Osteoblast (primary cell): ENCODE measurements around the gene ASB14. TPM values are rescaled to one million over a fixed set of nuclear protein-coding genes. Genes with fewer than 3 reads are reported as not detected.
"Not testable (repeated sequence)": the region's sequence is repeated elsewhere in the genome, so short reads cannot be mapped to it uniquely, and the experiment has no call there.

Source experiments
- DNase-seq: peaks from one replicate; pipeline ENCODE4 v3.0.0; 2011; ENCODE audit warnings: low spot score, mixed read lengths; ENCODE audit not compliant: insufficient read length; ENCODE audit errors: missing footprints
- H2AFZ ChIP-seq: 2 replicates; pipeline ENCODE4 v1.6.0; 2011; ENCODE audit warnings: mild to moderate bottlenecking, low read length
- H3K27ac ChIP-seq: 2 replicates; pipeline ENCODE4 v1.5.1; 2011; ENCODE audit warnings: mild to moderate bottlenecking, low read depth, low read length, moderate library complexity
- H3K27me3 ChIP-seq: 2 replicates; pipeline ENCODE4 v1.6.0; 2012; ENCODE audit warnings: mild to moderate bottlenecking, control low read depth, inconsistent platforms, low read length, moderate library complexity; ENCODE audit not compliant: insufficient read depth
- H3K36me3 ChIP-seq: 2 replicates; pipeline ENCODE4 v1.5.1; 2011; ENCODE audit warnings: mild to moderate bottlenecking, low read length, control low read depth, moderate library complexity; ENCODE audit not compliant: insufficient read depth
- H3K4me1 ChIP-seq: 2 replicates; pipeline ENCODE4 v1.5.1; 2011; ENCODE audit warnings: mild to moderate bottlenecking, low read length, control low read depth, moderate library complexity; ENCODE audit not compliant: insufficient read depth
- H3K4me2 ChIP-seq: 2 replicates; pipeline ENCODE4 v1.6.0; 2011; ENCODE audit warnings: mild to moderate bottlenecking, low read length; ENCODE audit not compliant: insufficient read depth
- H3K4me3 ChIP-seq: fragments of 200-600 bp; sonication (generic); 3 replicates; pipeline ENCODE4 v1.5.1; 2012; ENCODE audit warnings: mild to moderate bottlenecking, low read length, inconsistent platforms; ENCODE audit not compliant: insufficient read depth
- H3K79me2 ChIP-seq: 2 replicates; pipeline ENCODE4 v1.6.0; 2012; ENCODE audit warnings: mild to moderate bottlenecking, low read length, control low read depth, inconsistent platforms; ENCODE audit not compliant: insufficient read depth
- H3K9me3 ChIP-seq: 2 replicates; pipeline ENCODE4 v1.5.1; 2011; ENCODE audit warnings: low read depth, low read length, control low read depth
- H4K20me1 ChIP-seq: 2 replicates; pipeline ENCODE4 v1.6.0; 2012; ENCODE audit warnings: mild to moderate bottlenecking, low read length, control low read depth; ENCODE audit not compliant: insufficient read depth
- total RNA-seq: library from RNA; depleted of rRNA; stranded (reverse); fragments of >200 nt; gene quantifications from 2 replicates; pipeline ENCODE4 v1.2.3, GENCODE V29; 2012
- TF ChIP-seq, protein P1 (sequence below): IDR thresholded peaks from 2 replicates; pipeline ENCODE4 v1.5.1; 2011; ENCODE audit warnings: mild to moderate bottlenecking, low read depth, low read length, moderate library complexity; ENCODE audit errors: extremely low read depth

ASB14 gene
- total RNA-seq, 1 donor = not detected

DNA sequence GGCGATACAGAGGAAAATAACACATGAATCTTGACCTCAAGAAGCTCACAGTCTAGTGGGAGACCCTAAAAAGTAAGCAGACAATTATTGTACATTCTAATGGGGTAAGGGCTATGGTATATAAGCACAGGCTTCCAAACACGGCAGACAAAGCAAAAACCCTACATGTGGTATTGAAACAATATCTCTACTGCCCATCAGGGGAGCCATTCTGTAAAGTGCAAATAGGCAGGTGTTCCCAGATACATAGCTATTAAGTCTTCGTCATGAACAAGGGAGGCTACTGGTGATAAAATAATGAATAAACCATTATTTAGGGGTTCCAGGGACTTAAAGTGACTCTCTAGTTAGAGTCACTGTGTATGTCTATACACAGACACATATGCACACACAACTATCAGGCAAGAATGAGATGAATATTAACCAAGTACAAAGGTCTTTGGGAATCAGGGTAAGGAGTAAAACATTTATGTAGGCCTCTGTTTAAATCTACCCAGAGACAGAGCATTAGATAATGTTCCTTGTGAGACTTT, 38.7 kb upstream of the ASB14 start:
- no peak overlapping the region for H3K4me3 ChIP-seq
- H3K9me3 ChIP-seq = no peaks in the 10 kb centered on the region
- H3K36me3 ChIP-seq = no peaks in the 10 kb centered on the region
- H3K4me2 ChIP-seq = no peak overlapping the region
- H3K79me2 ChIP-seq = no peaks in the 10 kb centered on the region
- no peaks in the 10 kb centered on the region for H4K20me1 ChIP-seq
- TF ChIP-seq, protein P1, sequence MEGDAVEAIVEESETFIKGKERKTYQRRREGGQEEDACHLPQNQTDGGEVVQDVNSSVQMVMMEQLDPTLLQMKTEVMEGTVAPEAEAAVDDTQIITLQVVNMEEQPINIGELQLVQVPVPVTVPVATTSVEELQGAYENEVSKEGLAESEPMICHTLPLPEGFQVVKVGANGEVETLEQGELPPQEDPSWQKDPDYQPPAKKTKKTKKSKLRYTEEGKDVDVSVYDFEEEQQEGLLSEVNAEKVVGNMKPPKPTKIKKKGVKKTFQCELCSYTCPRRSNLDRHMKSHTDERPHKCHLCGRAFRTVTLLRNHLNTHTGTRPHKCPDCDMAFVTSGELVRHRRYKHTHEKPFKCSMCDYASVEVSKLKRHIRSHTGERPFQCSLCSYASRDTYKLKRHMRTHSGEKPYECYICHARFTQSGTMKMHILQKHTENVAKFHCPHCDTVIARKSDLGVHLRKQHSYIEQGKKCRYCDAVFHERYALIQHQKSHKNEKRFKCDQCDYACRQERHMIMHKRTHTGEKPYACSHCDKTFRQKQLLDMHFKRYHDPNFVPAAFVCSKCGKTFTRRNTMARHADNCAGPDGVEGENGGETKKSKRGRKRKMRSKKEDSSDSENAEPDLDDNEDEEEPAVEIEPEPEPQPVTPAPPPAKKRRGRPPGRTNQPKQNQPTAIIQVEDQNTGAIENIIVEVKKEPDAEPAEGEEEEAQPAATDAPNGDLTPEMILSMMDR = no peak
- no peaks in the 10 kb centered on the region for H3K4me1 ChIP-seq
- no peak overlapping the region for H2AFZ ChIP-seq
- H3K27ac ChIP-seq = no peak overlapping the region
- peaks cover 4% of the 10 kb centered on the region for H3K27me3 ChIP-seq
- DNase-seq = no peak

DNA sequence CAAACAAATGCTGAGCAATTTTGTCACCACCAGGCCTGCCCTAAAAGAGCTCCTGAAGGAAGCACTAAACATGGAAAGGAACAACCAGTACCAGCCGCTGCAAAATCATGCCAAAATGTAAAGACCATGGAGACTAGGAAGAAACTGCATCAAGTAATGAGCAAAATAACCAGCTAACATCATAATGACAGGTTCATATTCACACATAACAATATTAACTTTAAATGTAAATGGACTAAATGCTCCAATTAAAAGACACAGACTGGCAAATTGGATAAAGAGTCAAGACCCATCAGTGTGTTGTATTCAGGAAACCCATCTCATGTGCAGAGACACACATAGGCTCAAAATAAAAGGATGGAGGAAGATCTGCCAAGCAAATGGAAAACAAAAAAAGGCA, 34.0 kb upstream of the ASB14 start:
- not testable (repeated sequence) for H3K27ac ChIP-seq, H3K4me1 ChIP-seq, H3K4me3 ChIP-seq, H3K27me3 ChIP-seq, H3K4me2 ChIP-seq, H4K20me1 ChIP-seq, H3K79me2 ChIP-seq, H2AFZ ChIP-seq, H3K9me3 ChIP-seq, DNase-seq, H3K36me3 ChIP-seq

DNA sequence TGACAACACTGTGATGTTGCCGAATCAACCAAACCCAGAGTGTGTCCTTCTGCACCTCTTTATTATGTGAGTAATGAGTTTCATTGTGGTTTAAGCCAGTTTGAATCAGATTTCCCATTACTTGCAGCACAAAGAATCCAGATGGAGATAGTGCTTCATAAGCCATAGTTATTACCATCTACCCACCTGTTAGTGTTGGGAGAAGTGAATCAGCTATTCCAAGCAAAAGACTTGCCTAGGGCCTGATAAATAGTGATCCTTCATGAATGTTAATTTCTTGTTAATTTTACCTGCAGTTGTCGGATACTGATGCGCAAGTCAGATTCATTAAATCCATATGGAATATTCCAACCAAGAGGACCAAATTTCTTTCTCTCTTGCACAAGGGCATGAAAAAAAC, 21.7 kb upstream of the ASB14 start:
- Histone ChIP-seq H2AFZ (no peak overlapping the region), H3K9me3 (no peaks in the 10 kb centered on the region), H3K79me2 (no peaks in the 10 kb centered on the region), H3K27ac (no peak overlapping the region), H3K4me1 (no peaks in the 10 kb centered on the region), H3K27me3 (peaks cover 4% of the 10 kb centered on the region), H3K36me3 (no peaks in the 10 kb centered on the region), H3K4me2 (no peak overlapping the region), H4K20me1 (no peaks in the 10 kb centered on the region), H3K4me3 (no peak overlapping the region)
- TF ChIP-seq, protein P1 = no peak
- no peak for DNase-seq

DNA sequence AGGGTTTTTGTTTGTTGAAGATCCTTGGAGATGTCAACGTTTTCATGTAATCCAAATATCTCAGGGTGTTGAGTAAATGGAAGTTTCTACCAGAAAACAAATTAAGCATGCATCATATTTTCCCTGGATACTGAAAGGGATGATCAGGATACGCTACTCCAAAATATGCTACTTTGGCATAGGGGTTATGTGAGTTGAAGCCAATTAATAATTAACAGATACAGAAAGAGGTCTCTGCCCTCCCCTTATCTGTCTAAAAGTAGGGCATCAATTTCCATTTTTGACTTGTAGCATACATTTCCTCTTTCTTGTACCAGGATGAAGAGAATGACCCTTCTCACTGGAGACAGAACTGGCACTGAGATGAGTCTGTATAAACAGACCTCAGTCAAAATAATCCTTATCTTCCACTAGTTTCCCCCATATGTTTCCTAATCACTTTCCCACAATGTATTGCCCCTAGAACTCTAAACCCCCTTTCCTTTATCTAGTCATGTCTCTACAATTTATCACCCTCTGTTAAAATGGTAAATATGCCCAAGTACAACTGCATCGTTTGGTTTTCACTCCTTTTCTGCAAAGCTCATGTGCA, 17.4 kb upstream of the ASB14 start:
- Histone ChIP-seq H3K4me2 (no peak overlapping the region), H3K4me1 (no peaks in the 10 kb centered on the region), H4K20me1 (no peaks in the 10 kb centered on the region)

DNA sequence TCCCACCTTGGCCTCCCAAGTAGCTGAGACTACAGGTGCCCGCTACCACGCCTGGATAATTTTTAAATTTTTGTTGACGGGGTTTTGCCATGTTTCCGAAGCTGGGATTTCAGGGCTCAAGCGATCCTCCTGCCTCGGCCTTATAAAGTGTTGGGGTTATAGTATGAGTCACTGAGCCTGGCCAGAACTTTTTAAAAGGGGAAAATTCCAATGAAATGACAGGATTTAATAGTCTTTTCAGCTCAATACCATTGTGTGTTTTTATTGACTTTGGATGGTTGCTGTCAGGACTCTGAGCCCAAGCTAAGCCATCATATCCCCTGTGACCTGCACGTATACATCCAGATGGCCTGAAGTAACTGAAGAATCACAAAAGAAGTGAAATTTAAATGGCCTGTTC, 11.0 kb upstream of the ASB14 start:
- H3K4me3 ChIP-seq, H3K9me3 ChIP-seq, H3K27ac ChIP-seq, H3K4me1 ChIP-seq, H3K27me3 ChIP-seq, H3K36me3 ChIP-seq, H2AFZ ChIP-seq, H4K20me1 ChIP-seq, H3K79me2 ChIP-seq: not testable (repeated sequence)
- peak overlapping the region; percentile 60 for H3K4me2 ChIP-seq
- DNase-seq = peak; percentile 65

More for the DNA sequence above, 17.4 kb upstream of the ASB14 start:
- Histone ChIP-seq H2AFZ (no peak overlapping the region), H3K4me3 (no peak overlapping the region), H3K36me3 (no peaks in the 10 kb centered on the region), H3K27me3 (peaks cover 4% of the 10 kb centered on the region), H3K79me2 (no peaks in the 10 kb centered on the region), H3K9me3 (no peaks in the 10 kb centered on the region), H3K27ac (no peak overlapping the region)
- TF ChIP-seq, protein P1 = no peak
- DNase-seq = no peak
